Common myeloid progenitor, CD34-positive (primary cell): ENCODE data around the gene CDH13.

ENCODE experiments used
- CTCF ChIA-PET: fragments of 350-600 bp; sonication (Branson Sonifier 250); formaldehyde crosslinking; loops from one replicate; lab custom pipeline; 2021; ENCODE audit warnings: antibody characterized with exemption; lab: Charles Lee
- POLR2A ChIA-PET: fragments of 350-600 bp; sonication (Branson Sonifier 250); formaldehyde crosslinking; loops from one replicate; lab custom pipeline; 2021; ENCODE audit warnings: antibody characterized with exemption; lab: Charles Lee
- DNase-seq, 3 donors: peaks; one replicate each; pipeline versions ENCODE4 v3.0.0 to v3.0.0-alpha.2; 2013
- H3K27ac ChIP-seq, 2 experiments: 1 replicate in 1 of 2; 2 replicates in 1 of 2; pipeline ENCODE4 v1.7.0; 2013; ENCODE audit warnings: inconsistent platforms in 2 of 2, low read length in 2 of 2, mild to moderate bottlenecking in 2 of 2, low read depth in 1 of 2, moderate library complexity in 1 of 2; ENCODE audit not compliant: severe bottlenecking in 2 of 2, insufficient read depth in 1 of 2, poor library complexity in 1 of 2
- H3K27me3 ChIP-seq, 5 experiments: replicated peaks in 2 of 5; 1 replicate in 3 of 5; 2 replicates in 2 of 5; pipeline versions ENCODE4 v1.6.1 to v1.7.0; 2013; ENCODE audit warnings: low read length in 4 of 5, mild to moderate bottlenecking in 2 of 5, moderate library complexity in 2 of 5, inconsistent platforms in 1 of 5; ENCODE audit not compliant: insufficient read depth in 5 of 5, control insufficient read depth in 4 of 5
- H3K36me3 ChIP-seq, 4 experiments: 1 replicate in 2 of 4; 2 replicates in 2 of 4; pipeline versions ENCODE4 v1.6.1 to v1.7.0; 2013; ENCODE audit warnings: low read length in 3 of 4, control low read depth in 1 of 4, mild to moderate bottlenecking in 1 of 4; ENCODE audit not compliant: control insufficient read depth in 4 of 4, insufficient read depth in 4 of 4
- H3K4me1 ChIP-seq, 4 experiments: 1 replicate in 3 of 4; 2 replicates in 1 of 4; pipeline versions ENCODE4 v1.6.1 to v1.7.1; 2013; ENCODE audit warnings: low read length in 3 of 4, mild to moderate bottlenecking in 3 of 4, control low read depth in 1 of 4, inconsistent platforms in 1 of 4, moderate library complexity in 1 of 4; ENCODE audit not compliant: control insufficient read depth in 4 of 4, insufficient read depth in 4 of 4; ENCODE audit errors: control extremely low read depth in 1 of 4
- H3K4me3 ChIP-seq, 7 experiments: 1 replicate in 4 of 7; 2 replicates in 3 of 7; pipeline versions ENCODE4 v1.5.1 to v1.7.0; 2013; ENCODE audit warnings: mild to moderate bottlenecking in 7 of 7, low read length in 6 of 7, moderate library complexity in 6 of 7, inconsistent platforms in 2 of 7, low read depth in 2 of 7, control low read depth in 1 of 7; ENCODE audit not compliant: insufficient read depth in 4 of 7, control insufficient read depth in 1 of 7; ENCODE audit errors: extremely low read depth in 1 of 7
- H3K9me3 ChIP-seq, 5 experiments: 1 replicate in 4 of 5; 2 replicates in 1 of 5; pipeline versions ENCODE4 v1.6.1 to v1.7.1; 2013; ENCODE audit warnings: low read length in 4 of 5, mild to moderate bottlenecking in 2 of 5, inconsistent platforms in 1 of 5, low read depth in 1 of 5, moderate library complexity in 1 of 5; ENCODE audit not compliant: control insufficient read depth in 4 of 5, insufficient read depth in 2 of 5; ENCODE audit errors: control extremely low read depth in 1 of 5
- WGBS: methylation state at CpG from one replicate; pipeline ENCODE4 v1.1.5; 2013; ENCODE audit not compliant: insufficient coverage; 5-methylcytosine and 5-hydroxymethylcytosine counted together

CDH13 gene

GRCh38 chr16:82820855-82821254, 194.1 kb downstream of the CDH13 start:
- Histone ChIP-seq H3K27ac (no peak overlapping the region), H3K4me1 (no peaks in the 10 kb centered on the region), H3K4me3 (no peak overlapping the region), H3K27me3 (no peaks in the 10 kb centered on the region), H3K9me3 (no peaks in the 10 kb centered on the region), H3K36me3 (no peaks in the 10 kb centered on the region)
- CTCF ChIA-PET = no interaction called here
- POLR2A ChIA-PET = no interaction called here
- WGBS = 100% methylated on average over 1 of the region's 2 CpGs
- no peak for DNase-seq

DNA sequence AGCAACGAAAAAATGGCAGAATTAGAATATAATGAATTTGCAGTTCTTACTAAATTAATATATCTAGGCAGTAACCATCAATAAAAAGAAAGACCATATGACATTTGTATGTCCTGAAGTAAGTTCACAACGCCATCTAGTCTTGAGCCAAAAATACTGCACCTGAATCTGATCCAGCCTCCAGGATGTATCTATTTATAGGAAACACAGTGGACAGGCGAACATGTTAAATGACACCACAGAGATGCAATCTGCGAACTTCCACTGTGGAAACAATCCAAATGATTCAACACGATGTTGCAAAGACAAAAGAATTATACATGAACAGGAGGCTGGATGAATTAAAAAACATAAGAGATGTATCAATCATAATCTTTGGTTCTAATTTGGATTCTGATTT, 197.6 kb downstream of the CDH13 start:
- DNase-seq = no peak
- ChIA-PET CTCF (no interaction called here), POLR2A (no interaction called here)
- Histone ChIP-seq H3K36me3 (no peaks in the 10 kb centered on the region), H3K4me1 (no peaks in the 10 kb centered on the region), H3K27me3 (no peaks in the 10 kb centered on the region), H3K9me3 (no peaks in the 10 kb centered on the region), H3K4me3 (no peak overlapping the region), H3K27ac (no peak overlapping the region)
- 55% methylated on average over 1 of the region's 5 CpGs for WGBS

DNA sequence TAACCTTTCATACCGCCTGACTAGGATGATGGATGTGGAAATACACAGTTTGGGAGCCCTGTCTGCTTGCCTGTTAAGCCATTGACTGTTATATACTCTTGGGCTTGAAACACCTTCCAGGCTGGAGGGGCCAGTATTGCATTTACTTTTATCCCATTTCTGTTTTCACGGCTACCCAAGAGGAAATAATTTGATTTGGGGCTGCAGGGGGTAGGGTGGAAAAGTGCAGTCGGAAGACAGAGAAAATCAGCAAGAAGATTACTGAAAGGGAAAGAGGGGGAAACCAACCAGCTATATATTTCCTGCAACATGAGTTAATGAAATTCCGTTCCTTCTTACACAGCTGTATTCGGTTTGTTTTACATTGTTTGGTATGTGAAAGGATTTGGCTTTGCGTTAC, 202.5 kb downstream of the CDH13 start:
- ChIA-PET CTCF (no interaction called here), POLR2A (no interaction called here)
- Histone ChIP-seq H3K36me3 (no peaks in the 10 kb centered on the region), H3K27me3 (peaks cover 0 to 2% (median 0%) of the 10 kb centered on the region in 5 experiments), H3K27ac (no peak overlapping the region), H3K9me3 (no peaks in the 10 kb centered on the region), H3K4me1 (no peaks in the 10 kb centered on the region), H3K4me3 (no peak overlapping the region)
- no peak for DNase-seq
- WGBS = 100% methylated on average over 2 of the region's 6 CpGs

DNA sequence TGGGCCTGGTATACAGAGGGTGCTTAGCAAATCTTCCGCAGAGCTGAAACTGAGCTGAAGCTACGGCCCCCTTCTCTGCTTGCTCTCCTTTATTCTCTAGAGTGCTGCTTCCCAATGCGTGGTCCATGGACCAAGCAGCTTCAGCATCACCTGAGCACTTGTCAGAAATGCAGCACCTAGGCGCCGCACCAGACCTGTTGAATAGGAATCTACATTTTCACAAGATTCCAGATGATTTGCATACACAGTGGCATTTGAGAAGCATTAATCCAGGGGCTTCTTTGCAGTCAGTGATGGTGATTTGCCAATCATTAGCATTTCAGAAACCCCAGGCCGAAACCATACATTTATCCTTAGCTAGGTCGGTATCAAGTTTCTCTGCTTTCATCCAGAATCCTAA, 204.2 kb downstream of the CDH13 start:
- no peaks in the 10 kb centered on the region for H3K36me3 ChIP-seq
- DNase-seq = no peak
- H3K9me3 ChIP-seq = no peaks in the 10 kb centered on the region
- H3K4me3 ChIP-seq = no peak overlapping the region
- WGBS = 91% methylated on average over 5 of the region's 7 CpGs
- no peaks in the 10 kb centered on the region for H3K4me1 ChIP-seq
- peaks cover 0 to 2% (median 0%) of the 10 kb centered on the region in 5 experiments for H3K27me3 ChIP-seq
- ChIA-PET POLR2A (no interaction called here), CTCF (interaction anchor here (1.0 kb wide), 1 partner anchor 26 kb away, joined by 3 read pairs; no protein-coding TSS in a partner anchor)
- no peak overlapping the region for H3K27ac ChIP-seq

GRCh38 chr16:82832821-82833220, 206.1 kb downstream of the CDH13 start:
- no peak for DNase-seq
- peaks cover 0 to 2% (median 0%) of the 10 kb centered on the region in 5 experiments for H3K27me3 ChIP-seq
- no peaks in the 10 kb centered on the region for H3K36me3 ChIP-seq
- H3K27ac ChIP-seq = no peak overlapping the region
- CTCF ChIA-PET = interaction anchor here (0.7 kb wide), 1 partner anchor 82 kb away, joined by 3 read pairs; no protein-coding TSS in a partner anchor
- H3K4me1 ChIP-seq = no peaks in the 10 kb centered on the region
- no peak overlapping the region for H3K4me3 ChIP-seq
- WGBS = 100% methylated on average over 1 of the region's 3 CpGs
- no peaks in the 10 kb centered on the region for H3K9me3 ChIP-seq
- POLR2A ChIA-PET = no interaction called here

DNA sequence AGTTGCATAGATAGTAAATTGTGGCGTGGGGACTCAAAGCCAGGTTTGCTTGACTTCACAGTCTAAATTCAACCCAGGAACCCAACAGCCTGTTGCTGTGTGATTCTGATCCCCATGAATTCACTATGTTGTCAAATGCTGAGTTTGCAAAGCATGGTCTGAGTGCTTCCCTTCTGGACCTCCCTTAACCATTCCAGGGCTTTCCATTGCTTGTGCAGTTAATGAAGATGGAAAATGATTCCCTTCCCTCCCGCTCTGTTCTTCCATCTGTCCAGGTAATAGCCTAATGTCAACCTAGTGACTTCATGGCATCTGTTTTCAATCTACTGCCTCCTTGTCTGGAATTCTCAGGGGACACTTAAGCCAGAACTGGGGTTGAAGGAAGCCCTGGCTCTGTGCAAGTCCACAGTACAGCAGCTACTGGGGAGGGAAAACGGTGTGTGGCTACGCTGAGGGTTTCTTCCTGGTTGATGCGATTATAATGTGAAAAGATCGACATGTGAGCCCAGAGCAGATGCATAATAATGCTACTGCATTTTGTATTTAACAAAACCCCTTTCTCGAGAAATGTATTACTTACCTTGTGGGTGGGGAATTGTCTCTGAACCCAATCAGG, 206.7 kb downstream of the CDH13 start:
- Histone ChIP-seq H3K4me3 (no peak overlapping the region), H3K4me1 (no peaks in the 10 kb centered on the region), H3K27ac (no peak overlapping the region), H3K27me3 (peaks cover 0 to 2% (median 0%) of the 10 kb centered on the region in 5 experiments), H3K36me3 (no peaks in the 10 kb centered on the region), H3K9me3 (no peaks in the 10 kb centered on the region)
- 100% methylated on average over 1 of the region's 7 CpGs for WGBS
- ChIA-PET POLR2A (no interaction called here), CTCF (no interaction called here)
- DNase-seq = no peak

- Histone ChIP-seq H3K27me3 (peaks cover 0 to 2% (median 0%) of the 10 kb centered on the region in 5 experiments), H3K4me3 (no peak overlapping the region), H3K36me3 (no peaks in the 10 kb centered on the region), H3K4me1 (no peaks in the 10 kb centered on the region), H3K9me3 (no peaks in the 10 kb centered on the region), H3K27ac (no peak overlapping the region)
- no peak for DNase-seq
- CTCF ChIA-PET = no interaction called here
- POLR2A ChIA-PET = no interaction called here
- 85% methylated on average over 7 of the region's 8 CpGs for WGBS
These were observed 207.5 kb downstream of the CDH13 start for GRCh38 chr16:82834151-82834815.
